GM20000 (cell line): ENCODE data around the gene TAAR1.
"Not testable (repeated sequence)": the region's sequence is repeated elsewhere in the genome, so short reads cannot be mapped to it uniquely, and the experiment has no call there.

Experiments used
- DNase-seq: peaks from one replicate; pipeline ENCODE4 v3.0.0; 2012; ENCODE audit warnings: low spot score
- CTCF ChIP-seq: IDR thresholded peaks from 2 replicates; pipeline ENCODE4 v1.5.1; 2012; ENCODE audit warnings: mild to moderate bottlenecking, control low read depth; ENCODE audit errors: extremely low read depth, missing control alignments

TAAR1 gene

GRCh38 chr6:132659082-132659481 is at the start of gene TAAR1:
TAAR1 (minus strand) TSS chr6:132659182; CDS start chr6:132646003, 13,179 bp downstream.
- TF ChIP-seq CTCF = no peak
- DNase-seq = no peak

GRCh38 chr6:132708771-132709170 is 49.8 kb upstream of the TAAR1 start:
- TF ChIP-seq CTCF = no peak
- no peak for DNase-seq

- DNase-seq = no peak
- TF ChIP-seq CTCF = no peak
Measured at GRCh38 chr6:132708002-132708401, 49.0 kb upstream of the TAAR1 start.

GRCh38 chr6:132706756-132707155 is 47.8 kb upstream of the TAAR1 start:
- not testable (repeated sequence) for DNase-seq

GRCh38 chr6:132703936-132704335 is 45.0 kb upstream of the TAAR1 start:
- DNase-seq = no peak
- no peak for TF ChIP-seq CTCF

- no peak for TF ChIP-seq CTCF
- DNase-seq = no peak
Measured at GRCh38 chr6:132698608-132699007, 39.6 kb upstream of the TAAR1 start.

- no peak for TF ChIP-seq CTCF
- DNase-seq = no peak
Measured at GRCh38 chr6:132695773-132696172, 36.8 kb upstream of the TAAR1 start.

- no peak for TF ChIP-seq CTCF
- no peak for DNase-seq
Measured at GRCh38 chr6:132693478-132693877, 34.5 kb upstream of the TAAR1 start.
